Daoy (cell line): ENCODE results near the gene SLC25A23. TPM values are rescaled to one million over a fixed set of nuclear protein-coding genes. Genes with fewer than 3 reads are reported as not detected.
"Not testable (repeated sequence)": the region's sequence is repeated elsewhere in the genome, so short reads cannot be mapped to it uniquely, and the experiment has no call there.

Experiments
- DNase-seq: peaks from one replicate; pipeline ENCODE4 v3.0.0-alpha.2; 2015; ENCODE audit warnings: low read depth
- total RNA-seq: library from RNA; depleted of rRNA; stranded (reverse); fragments of >200 nt; shearing (Covaris generic); gene quantifications from 2 replicates; pipeline ENCODE4 v1.2.3, GENCODE V29; 2014

SLC25A23 gene
- total RNA-seq, 1 experiment from 2014 or later, result 18.1 TPM

- DNase-seq, result peak; percentile 38
Observed at GRCh38 chr19:6457958-6458694, 1.5 kb downstream of the SLC25A23 start.

GRCh38 chr19:6455924-6456323 is 3.7 kb downstream of the SLC25A23 start:
- DNase-seq, result no peak

DNA sequence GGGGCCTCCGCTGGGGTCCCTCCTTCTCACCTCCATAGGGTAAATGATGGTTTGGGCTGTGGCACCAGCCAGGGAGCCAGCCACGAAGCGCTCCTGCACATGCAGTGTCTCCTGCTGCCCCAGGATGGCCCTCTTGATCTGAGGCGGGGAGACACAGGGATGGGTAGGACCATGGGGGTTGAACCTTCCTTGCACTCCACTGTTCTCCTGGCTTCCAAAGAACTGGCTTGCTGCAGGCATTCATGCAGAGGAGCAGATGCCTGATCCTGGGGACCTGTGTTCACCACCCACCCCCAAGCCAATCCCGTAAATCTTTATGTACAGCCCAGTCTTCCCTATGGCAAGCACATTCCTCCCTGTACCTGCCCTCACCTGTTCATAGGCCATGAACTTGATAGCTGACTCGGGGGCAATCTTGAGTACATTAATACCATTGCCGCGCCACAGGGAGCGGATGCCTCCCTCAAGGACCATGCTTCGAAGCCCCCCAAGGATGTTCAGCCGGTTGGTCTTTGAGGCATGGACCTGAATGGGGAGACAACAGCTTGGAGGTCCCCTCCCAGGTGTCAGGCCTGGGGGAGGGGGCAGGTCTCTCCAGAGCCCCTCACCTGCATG is 5.5 kb downstream of the SLC25A23 start:
- no peak for DNase-seq

- DNase-seq, result no peak
Observed at GRCh38 chr19:6452899-6453298, 6.7 kb downstream of the SLC25A23 start.

- DNase-seq, result no peak
Observed at GRCh38 chr19:6452223-6452614, 7.4 kb downstream of the SLC25A23 start.

DNA sequence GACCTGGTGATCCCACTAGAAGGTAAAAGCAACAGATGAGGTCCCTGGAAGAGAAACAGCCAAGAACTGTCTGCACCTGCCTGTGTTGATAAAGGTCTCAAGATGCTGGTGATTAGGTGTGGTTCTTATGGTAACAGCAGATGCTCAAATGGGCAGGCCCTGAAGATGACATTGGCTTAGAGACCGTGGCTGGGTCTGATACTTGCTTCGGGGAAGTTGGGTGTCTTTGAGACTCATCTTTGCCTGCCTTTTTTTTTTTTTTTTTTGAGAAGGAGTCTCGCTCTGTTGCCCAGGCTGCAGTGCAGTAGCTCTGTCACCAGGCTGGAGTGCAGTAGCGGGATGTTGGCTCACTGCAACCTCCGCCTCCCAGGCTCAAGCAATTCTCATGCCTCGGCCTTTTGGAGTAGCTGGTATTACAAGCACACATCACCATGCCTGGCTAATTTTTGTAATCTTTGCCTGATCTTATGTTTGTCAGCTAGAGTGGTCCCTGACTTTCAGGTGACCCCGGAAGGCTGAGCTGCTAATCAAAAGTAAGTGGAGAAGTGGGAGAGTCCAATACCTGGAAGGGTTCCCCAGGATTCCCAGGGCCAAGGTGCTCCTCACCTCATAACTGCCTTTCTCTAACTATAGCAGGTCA is 7.9 kb downstream of the SLC25A23 start:
- no peak for DNase-seq

- no peak for DNase-seq
Observed at GRCh38 chr19:6450166-6450565, 9.4 kb downstream of the SLC25A23 start.

GRCh38 chr19:6448045-6448444 is 11.5 kb downstream of the SLC25A23 start:
- no peak for DNase-seq

DNA sequence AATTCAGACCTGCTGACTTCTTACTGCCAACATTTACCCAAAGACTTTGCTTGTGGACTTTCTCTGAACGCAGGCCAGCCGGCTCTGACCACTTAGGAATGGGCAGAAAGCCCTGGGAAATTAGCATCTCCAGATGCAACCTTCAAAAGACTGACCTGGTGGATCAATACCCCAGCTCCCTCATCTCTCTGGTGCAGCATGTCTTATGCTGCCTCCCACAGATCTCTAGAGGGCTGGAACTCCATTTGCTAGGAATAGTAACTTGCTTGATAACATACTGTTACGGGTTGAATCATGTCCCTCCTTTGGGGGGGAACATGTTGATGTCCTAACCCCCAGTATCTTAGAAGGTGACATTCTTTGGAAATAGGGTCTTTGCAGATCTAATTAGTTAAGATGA is 13.1 kb downstream of the SLC25A23 start:
- no peak for DNase-seq

- no peak for DNase-seq
Observed at GRCh38 chr19:6443986-6444385, 15.6 kb downstream of the SLC25A23 start.

GRCh38 chr19:6442087-6442688 is 17.4 kb downstream of the SLC25A23 start:
- no peak for DNase-seq

DNA sequence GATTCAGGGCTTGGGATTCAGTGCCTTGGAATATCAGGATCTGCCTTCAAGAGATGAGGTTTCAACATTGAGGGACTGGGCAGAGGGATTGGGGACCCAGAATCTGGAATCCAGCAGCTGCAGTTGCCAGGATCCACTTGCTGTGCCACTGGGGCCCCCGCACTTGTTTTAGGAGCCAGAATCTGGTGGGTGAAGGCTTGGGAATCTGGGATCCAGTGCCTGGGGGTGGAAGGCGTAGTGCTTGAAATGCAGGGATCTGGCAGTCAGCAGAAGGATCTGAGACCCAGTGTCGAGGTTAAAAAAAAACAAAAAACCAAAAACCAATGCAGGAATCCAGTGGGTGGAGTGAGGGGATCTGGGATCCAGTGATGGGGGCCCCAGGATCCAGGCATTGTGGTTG is 18.7 kb downstream of the SLC25A23 start:
- no peak for DNase-seq

DNA sequence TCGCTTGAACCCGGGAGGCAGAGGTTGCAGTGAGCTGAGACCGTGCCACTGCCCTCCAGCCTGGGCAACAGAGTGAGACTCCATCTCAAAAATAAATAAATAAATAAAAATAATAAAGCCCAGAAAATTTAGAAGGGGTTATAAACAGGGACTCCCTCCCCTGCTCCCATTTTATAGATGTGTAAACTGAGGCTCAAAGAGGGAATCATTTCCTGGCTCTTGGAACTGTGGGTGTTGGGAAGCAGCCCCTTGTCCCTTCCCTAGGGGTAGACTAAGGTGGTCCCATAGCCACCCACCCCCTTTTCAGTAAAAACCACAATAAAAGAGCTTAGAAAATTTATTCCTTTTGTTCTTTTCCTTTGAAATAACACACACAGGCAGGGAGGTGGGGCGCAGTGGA is 19.8 kb downstream of the SLC25A23 start:
- DNase-seq, result no peak

DNA sequence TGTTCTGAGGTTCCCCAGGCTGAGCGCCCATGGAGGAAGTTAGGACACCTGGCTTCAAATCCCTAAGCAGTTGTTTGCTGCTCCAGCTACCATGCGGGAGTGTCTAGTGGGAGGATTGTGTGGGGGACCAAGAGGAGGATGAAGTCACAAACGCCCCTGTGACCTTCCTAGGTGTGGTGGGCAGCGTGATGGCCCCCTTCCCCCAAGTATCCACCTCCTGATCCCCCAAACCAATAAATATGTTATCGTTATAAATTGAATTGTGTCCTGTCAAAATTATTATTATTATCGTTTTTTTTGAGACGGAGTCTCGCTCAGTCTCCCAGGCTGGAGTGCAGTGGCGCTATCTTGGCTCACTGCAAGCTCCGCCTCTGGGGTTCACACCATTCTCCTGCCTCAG is 25.9 kb downstream of the SLC25A23 start, which contains the start of gene SLC25A41:
SLC25A41 (minus strand) TSS at position 101 of the 400 bp plus-strand sequence; CDS start at position 31, 70 bp downstream.
- DNase-seq, result no peak

DNA sequence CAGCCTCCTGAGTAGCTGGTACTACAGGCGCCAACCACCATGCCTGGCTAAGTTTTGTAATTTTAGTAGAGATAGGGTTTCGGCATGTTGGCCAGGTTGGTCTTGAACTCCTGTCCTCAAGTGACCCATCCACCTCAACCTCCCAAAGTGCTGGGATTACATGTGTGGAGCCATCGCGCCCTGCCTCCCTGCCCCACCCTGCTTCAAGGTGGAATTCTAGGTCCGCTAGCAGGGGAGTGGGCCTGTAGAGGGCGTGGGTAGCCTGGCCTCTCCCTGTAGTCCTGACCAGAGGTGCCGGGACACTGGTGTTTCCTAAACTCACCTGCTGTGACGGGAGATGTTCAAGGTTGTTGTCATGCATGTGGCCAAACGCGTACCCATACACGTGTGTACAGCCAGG is 26.4 kb downstream of the SLC25A23 start:
- no peak for DNase-seq

- no peak for DNase-seq
Observed at GRCh38 chr19:6431891-6432290, 27.7 kb downstream of the SLC25A23 start.

DNA sequence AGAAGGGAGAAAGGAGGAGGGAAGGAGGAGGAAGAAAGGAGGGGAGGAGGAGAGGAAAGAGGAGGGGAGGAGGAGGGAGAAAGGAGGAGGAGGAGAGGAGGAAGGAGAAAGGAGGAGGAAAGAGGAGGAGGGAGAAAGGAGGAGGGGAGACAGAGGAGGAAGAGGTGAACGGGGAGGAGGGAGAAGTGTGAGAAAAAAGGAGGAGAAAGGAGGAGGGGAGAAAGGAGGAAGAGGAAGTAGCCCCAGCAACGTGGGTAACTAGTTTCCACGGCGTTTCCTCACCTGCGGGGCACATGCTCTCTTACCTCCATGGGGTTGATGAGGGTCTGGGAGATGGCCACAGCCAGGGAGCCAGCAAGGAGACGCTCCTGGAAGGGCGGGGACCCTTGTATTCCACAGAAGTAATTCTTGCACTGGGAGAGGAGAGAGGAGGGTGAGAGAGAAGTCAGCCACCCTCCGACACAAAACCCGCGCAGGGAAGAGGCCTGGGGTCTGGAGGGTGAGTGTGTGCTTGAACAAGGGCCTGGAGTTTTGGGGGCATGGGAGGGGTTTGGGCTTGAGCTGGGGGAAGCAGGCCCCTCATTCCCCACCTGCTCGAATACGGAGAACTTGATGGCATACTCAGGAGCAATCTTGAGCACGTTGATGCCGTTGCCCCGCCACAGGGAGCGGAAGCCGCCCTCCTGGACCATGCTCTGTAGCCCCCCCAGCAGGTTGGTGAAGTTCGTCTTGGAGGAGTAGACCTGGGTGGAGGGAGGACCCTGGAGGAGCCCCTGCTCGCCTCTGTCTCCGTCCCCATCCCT is 30.0 kb downstream of the SLC25A23 start:
- DNase-seq, result no peak

GRCh38 chr19:6428692-6429418 is 30.7 kb downstream of the SLC25A23 start:
- not testable (repeated sequence) for DNase-seq

DNA sequence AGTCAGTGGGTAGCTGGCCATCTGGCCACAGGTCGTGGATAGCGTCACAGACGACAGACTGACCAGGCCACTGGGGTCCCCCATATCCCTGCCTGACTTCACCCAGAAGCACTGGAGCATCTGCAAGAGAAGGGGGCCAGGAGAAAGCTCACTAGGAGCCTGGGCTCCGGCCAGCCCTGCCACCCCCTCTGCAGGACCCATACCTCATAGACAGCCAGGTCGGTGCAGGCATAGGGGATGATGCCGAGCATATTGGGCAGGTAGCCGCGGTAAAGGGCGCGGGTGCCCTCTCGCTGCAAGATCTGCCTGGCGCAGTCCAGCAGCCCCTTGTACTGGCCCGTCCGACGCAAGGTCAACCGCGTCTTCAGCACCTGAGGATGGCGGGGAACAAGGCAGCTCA is 32.5 kb downstream of the SLC25A23 start:
- no peak for DNase-seq

DNA sequence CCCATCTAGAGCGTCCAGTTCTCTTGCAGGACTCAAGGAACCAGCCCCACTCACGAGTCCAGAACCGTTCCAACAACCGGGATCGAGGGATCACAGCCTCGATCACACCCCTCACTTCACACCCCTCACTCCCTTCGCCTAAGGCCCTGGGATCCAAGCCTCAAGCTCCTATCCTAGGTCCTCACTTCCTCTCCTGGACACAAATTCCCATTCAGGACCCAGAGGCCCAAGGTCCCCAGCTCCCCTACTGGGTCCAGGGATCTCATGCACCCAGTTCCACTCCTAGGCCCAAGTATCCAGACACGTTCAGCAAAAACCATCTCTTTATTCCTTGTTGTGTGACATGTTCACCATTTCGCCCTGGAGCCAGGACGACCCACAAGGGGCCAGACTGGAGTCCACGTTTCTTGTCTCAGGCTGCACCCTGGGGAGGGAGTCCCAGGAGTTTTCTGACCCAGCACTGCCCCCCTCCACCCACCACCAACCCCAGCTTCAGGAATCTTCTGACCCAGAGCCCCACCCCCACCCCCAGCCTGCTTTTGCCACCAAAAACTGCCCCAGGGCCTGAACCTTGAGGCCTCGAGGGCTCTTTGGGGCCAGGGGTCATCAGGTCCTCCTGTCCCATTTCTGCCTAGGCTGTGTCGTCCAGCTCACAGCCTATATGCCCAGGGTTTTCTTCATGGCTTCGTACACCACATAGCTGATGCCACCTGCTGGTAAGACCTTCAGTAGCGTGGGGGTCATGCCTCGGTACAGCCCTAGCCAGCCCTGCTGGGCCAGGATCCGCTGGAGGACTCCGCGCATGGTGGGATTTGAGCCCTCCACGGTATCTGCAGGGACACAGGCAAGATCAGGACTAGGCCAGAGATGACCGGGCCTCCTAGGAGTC is 33.6 kb downstream of the SLC25A23 start:
- no peak for DNase-seq
